Measurements from ENCODE around the gene MET. TPM values are rescaled to one million over a fixed set of nuclear protein-coding genes. Genes with fewer than 3 reads are reported as not detected.
A peak's percentile ranks its signal among the peaks of the same experiment; 100 is the strongest.

Gene MET
- total RNA-seq, 2 experiments from 2014 or later, result 0.63 to 0.91 TPM

DNA sequence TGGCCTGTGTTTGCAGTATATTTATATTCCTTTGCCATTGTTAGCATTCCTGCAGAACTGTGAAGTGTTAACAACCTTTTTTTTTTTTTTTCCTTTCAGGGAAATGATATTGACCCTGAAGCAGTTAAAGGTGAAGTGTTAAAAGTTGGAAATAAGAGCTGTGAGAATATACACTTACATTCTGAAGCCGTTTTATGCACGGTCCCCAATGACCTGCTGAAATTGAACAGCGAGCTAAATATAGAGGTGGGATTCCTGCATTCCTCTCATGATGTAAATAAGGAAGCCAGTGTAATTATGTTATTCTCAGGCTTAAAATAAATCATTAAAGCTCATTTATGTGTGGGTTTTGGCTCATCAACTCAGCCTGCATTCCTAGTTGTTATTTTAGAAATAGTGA is 97.5 kb downstream of the MET start:
- DNase-seq, result no peak
- H3K4me3 Mint-ChIP-seq, result no peak overlapping the region
- intact Hi-C loops (cut with DNase I, micrococcal nuclease), result no loop called here

DNA sequence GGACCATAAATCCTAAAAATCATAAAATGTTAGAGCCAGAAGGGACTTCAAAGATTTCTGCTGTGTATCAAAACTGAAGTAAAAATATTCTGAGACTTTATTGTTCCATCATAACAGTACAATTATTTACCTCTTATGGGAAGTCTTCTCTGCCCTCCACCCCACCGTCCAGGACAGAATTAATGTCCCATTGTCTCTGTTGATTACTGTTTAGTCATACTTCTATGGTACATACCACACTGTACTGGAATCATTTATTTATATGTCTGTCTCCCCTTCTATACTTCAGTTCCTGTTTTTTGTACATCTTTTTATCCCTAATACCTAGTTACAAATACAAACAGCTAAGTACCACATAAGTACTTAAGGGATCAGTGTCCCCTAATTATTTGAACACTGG is 98.9 kb downstream of the MET start:
- Mint-ChIP-seq H3K36me3 (ENCODE audit: low read depth) (no peaks in the 10 kb centered on the region), H3K4me1 (no peaks in the 10 kb centered on the region)

More for the DNA sequence above, 97.5 kb downstream of the MET start:
- H3K9me3 Mint-ChIP-seq (ENCODE audit: low read depth), result no peaks in the 10 kb centered on the region
- no peak overlapping the region for H3K27ac Mint-ChIP-seq
- no peaks in the 10 kb centered on the region for H3K4me1 Mint-ChIP-seq
- H3K36me3 Mint-ChIP-seq (ENCODE audit: low read depth), result no peaks in the 10 kb centered on the region
- ChIA-PET POLR2A (no interaction called here), CTCF (interaction anchor here (0.7 to 0.8 kb wide), 2 partner anchors 78 to 93 kb away, joined by 3 read pairs; no protein-coding TSS in a partner anchor)
- no peak for ATAC-seq
- peaks cover 16% of the 10 kb centered on the region for H3K27me3 Mint-ChIP-seq

DNA sequence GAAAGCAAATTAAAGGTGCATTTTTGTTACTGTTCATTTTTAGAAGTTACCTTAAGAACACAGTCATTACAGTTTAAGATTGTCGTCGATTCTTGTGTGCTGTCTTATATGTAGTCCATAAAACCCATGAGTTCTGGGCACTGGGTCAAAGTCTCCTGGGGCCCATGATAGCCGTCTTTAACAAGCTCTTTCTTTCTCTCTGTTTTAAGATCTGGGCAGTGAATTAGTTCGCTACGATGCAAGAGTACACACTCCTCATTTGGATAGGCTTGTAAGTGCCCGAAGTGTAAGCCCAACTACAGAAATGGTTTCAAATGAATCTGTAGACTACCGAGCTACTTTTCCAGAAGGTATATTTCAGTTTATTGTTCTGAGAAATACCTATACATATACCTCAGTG is 99.6 kb downstream of the MET start:
- peaks cover 16% of the 10 kb centered on the region for H3K27me3 Mint-ChIP-seq
- no peak overlapping the region for H3K27ac Mint-ChIP-seq
- no peak overlapping the region for H3K4me3 Mint-ChIP-seq
- DNase-seq (no peak), ATAC-seq (no peak)
- intact Hi-C loops (cut with DNase I, micrococcal nuclease), result no loop called here
- ChIA-PET POLR2A (no interaction called here), CTCF (interaction anchor here (0.8 kb wide), 1 partner anchor 16 kb away, joined by 3 read pairs; no protein-coding TSS in a partner anchor)
- H3K36me3 Mint-ChIP-seq (ENCODE audit: low read depth), result no peaks in the 10 kb centered on the region
- H3K4me1 Mint-ChIP-seq, result no peaks in the 10 kb centered on the region
- H3K9me3 Mint-ChIP-seq (ENCODE audit: low read depth), result no peaks in the 10 kb centered on the region

More for the DNA sequence above, 98.9 kb downstream of the MET start:
- ChIA-PET POLR2A (no interaction called here), CTCF (no interaction called here)
- H3K27ac Mint-ChIP-seq, result no peak overlapping the region
- H3K27me3 Mint-ChIP-seq, result peaks cover 16% of the 10 kb centered on the region
- no peak for DNase-seq
- ATAC-seq, result no peak
- no peaks in the 10 kb centered on the region for H3K9me3 Mint-ChIP-seq (ENCODE audit: low read depth)
- intact Hi-C loops (cut with DNase I, micrococcal nuclease), result no loop called here
- no peak overlapping the region for H3K4me3 Mint-ChIP-seq

DNA sequence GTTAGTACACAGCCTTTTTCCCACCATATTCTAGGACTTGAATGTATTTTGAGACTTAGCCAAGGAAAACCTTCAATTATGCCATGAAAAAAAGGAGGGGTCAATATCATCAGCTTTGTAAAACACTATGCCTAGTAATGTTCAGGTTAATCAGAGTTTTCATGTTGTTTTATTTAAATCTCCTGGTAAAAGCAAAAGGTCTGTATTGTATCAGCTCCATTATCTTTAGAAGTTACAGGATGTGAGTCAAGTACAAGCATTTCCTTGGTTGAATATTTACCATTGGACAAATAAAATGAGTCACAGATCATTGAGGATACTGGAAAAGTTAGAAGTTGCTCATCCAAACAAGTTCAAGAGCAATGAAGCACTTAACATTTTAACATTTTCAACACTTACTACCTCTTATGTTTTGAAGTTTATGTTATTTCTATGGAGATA is 100.4 kb downstream of the MET start:
- no peaks in the 10 kb centered on the region for H3K36me3 Mint-ChIP-seq (ENCODE audit: low read depth)
- CTCF ChIA-PET, result interaction anchor here (0.8 kb wide), 1 partner anchor 17 kb away, joined by 3 read pairs; no protein-coding TSS in a partner anchor
- no peak overlapping the region for H3K27ac Mint-ChIP-seq
- peaks cover 16% of the 10 kb centered on the region for H3K27me3 Mint-ChIP-seq
- ATAC-seq (no peak), DNase-seq (no peak)
- POLR2A ChIA-PET, result no interaction called here
- no peaks in the 10 kb centered on the region for H3K9me3 Mint-ChIP-seq (ENCODE audit: low read depth)
- intact Hi-C loops (cut with DNase I, micrococcal nuclease), result no loop called here
- H3K4me1 Mint-ChIP-seq, result no peaks in the 10 kb centered on the region
- H3K4me3 Mint-ChIP-seq, result no peak overlapping the region

DNA sequence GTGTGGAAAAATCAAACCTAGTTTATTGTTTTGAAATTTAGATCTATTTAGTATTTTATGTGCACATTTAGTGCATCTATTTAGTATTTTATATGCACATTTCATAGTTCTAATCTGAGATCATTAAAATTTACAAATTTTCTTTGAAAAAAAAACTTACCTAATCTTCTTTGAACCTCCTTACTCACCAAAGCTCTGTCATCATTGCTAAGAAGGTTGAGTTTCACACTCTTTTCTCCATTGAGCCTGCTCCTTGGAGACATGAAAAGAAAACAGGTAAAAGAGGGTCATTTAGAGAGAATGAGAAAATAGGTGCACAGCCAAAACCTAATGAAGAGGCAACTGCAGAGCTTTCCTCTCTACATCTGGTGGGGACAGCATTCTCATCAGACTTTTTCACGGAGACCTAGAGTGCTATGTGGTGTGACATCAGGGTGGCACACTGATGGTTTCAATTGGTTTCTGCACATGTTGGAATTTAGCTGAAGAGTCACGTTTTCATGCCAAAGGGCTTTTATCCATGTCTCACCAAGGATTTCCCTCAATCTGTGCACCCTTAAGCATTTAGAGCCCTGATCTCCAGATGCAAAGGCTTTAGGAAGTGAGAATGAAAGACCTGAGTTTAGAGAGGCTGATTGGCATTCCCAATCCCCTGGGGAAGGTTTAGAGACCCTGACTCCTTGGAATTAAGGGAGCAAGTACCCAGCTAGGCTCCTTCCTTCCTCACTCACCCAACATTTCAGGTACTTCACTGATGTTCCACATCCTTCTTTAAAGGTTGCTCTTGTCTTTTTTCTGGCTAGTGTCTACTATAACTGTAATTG is 101.1 kb downstream of the MET start:
- ATAC-seq (no peak), DNase-seq (no peak)
- ChIA-PET POLR2A (no interaction called here), CTCF (interaction anchor here (1.9 kb wide), 1 partner anchor 10 kb away, joined by 4 read pairs; no protein-coding TSS in a partner anchor)
- Mint-ChIP-seq H3K36me3 (ENCODE audit: low read depth) (no peaks in the 10 kb centered on the region), H3K4me1 (no peaks in the 10 kb centered on the region), H3K27me3 (peaks cover 16% of the 10 kb centered on the region), H3K9me3 (ENCODE audit: low read depth) (no peaks in the 10 kb centered on the region), H3K27ac (no peak overlapping the region), H3K4me3 (no peak overlapping the region)
- intact Hi-C loops (cut with DNase I, micrococcal nuclease), result no loop called here

DNA sequence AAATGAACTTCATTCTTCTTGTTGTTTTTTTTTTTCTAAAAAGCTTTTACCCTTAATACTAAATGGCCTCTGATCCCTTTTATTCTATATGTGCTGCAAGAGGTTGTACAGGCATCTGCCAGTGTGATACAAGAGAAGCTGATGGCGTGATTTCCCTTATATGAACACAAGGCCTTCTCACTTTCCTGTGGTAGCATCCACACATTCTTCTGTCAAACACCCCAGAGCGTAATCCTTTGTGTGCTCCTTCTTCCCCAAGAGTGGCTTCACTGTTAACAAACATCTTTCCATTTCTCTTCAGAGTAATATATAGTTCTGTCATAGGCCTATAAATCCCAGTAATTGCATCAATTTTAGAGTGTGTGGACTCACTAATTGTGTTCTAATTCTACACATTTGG is 104.0 kb downstream of the MET start:
- Mint-ChIP-seq H3K4me3 (no peak overlapping the region), H3K9me3 (ENCODE audit: low read depth) (no peaks in the 10 kb centered on the region), H3K27me3 (peaks cover 13% of the 10 kb centered on the region), H3K27ac (no peak overlapping the region), H3K36me3 (ENCODE audit: low read depth) (no peaks in the 10 kb centered on the region), H3K4me1 (no peaks in the 10 kb centered on the region)
- no peak for ATAC-seq
- ChIA-PET CTCF (interaction anchor here (1.0 to 1.1 kb wide), 2 partner anchors 20 to 145 kb away, joined by 3 read pairs; no protein-coding TSS in a partner anchor), POLR2A (no interaction called here)
- intact Hi-C loops (cut with DNase I, micrococcal nuclease), result no loop called here
- DNase-seq, result no peak

DNA sequence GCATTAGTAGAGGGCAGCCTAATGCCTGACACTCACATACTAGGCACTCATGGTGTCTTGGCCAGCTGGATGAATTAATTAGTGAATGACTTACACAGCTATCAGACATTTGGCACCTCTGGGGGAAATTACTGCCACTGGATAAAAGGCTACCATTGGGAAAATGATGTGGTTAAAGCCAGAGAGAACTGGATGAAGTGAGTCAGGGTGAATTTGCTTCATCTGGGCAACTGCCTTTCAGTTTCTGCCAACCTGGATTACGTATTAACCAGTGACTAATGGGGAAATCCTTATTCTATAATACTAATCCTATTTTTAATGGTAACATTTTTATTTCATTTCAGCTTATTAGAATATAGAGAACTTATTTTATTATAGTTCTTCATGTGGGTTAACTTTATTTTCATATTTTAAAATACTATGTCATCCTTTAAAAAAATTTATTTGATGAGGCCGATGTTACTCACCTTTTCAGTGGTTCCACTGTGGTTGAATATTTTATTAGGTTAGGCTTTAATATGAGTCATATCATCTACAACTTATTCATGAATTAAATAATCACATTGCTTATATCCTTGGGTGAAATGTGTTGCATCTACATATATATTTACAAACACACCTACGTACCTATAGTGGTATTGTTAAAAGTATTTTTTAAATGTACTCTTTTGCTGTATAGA is 104.8 kb downstream of the MET start:
- CTCF ChIA-PET, result interaction anchor here (0.6 to 1.6 kb wide), 4 partner anchors 10 to 522 kb away, joined by 3 to 4 read pairs (median 3); no protein-coding TSS in a partner anchor
- Mint-ChIP-seq H3K4me1 (no peaks in the 10 kb centered on the region), H3K27ac (no peak overlapping the region), H3K27me3 (peaks cover 17% of the 10 kb centered on the region), H3K9me3 (ENCODE audit: low read depth) (no peaks in the 10 kb centered on the region), H3K4me3 (no peak overlapping the region), H3K36me3 (ENCODE audit: low read depth) (no peaks in the 10 kb centered on the region)
- POLR2A ChIA-PET, result no interaction called here
- ATAC-seq, result peak; percentile 49
- intact Hi-C loops (cut with DNase I, micrococcal nuclease), result no loop called here
- DNase-seq, result no peak

DNA sequence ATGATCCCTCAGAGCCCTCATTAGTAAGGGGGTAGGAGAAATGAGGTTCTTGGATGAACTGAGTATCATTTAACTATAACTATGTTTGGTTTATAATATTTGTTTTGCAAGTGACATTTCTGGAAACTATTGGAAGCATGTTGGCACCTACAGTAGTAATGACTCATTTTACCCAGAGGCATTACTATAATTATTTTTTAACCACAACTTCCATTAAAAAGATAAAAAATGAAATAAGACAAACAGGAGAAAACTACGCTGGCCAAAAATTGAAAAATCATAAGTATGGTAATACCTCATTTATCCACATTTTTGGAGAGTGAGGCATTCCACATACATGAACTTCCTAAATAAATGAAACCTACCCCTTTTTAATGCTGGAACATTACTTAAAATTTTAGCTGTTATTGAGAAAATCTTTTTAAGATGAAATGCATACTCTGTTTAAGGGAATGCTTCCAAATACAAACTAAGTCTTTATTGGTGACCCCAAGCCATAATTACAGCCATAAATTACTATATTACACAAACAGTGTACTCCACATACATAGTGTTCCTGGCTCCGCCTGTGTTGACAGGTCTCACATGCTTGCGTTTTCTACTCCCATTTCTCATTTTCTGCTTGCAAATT is 105.8 kb downstream of the MET start:
- no peaks in the 10 kb centered on the region for H3K36me3 Mint-ChIP-seq (ENCODE audit: low read depth)
- ChIA-PET CTCF (interaction anchor here (0.6 to 1.6 kb wide), 2 partner anchors 9 to 523 kb away, joined by 3 to 4 read pairs; no protein-coding TSS in a partner anchor), POLR2A (no interaction called here)
- H3K9me3 Mint-ChIP-seq (ENCODE audit: low read depth), result no peaks in the 10 kb centered on the region
- DNase-seq (no peak), ATAC-seq (no peak)
- intact Hi-C loops (cut with DNase I, micrococcal nuclease), result no loop called here
- no peak overlapping the region for H3K4me3 Mint-ChIP-seq
- no peaks in the 10 kb centered on the region for H3K4me1 Mint-ChIP-seq
- H3K27ac Mint-ChIP-seq, result no peak overlapping the region
- H3K27me3 Mint-ChIP-seq, result peaks cover 17% of the 10 kb centered on the region

DNA sequence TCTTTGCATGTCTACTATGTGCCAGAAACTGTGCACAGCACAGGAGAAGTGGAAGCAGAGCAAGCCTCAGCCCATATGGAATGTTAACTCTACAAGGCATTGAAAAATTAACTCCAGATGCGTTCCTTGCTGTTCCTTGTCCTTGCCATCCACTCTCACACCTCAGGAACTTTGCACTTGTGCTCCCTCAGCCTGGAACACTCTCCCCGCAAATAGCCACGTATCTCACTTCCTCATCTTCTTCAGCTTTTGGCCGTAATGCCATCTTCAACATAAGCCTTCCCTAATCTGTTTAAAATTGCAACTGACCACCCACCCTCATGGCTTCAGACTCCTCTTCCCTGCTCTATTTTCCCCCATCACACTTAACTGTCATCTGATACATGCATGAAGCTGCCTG is 107.2 kb downstream of the MET start:
- no peaks in the 10 kb centered on the region for H3K36me3 Mint-ChIP-seq (ENCODE audit: low read depth)
- peaks cover 10% of the 10 kb centered on the region for H3K27me3 Mint-ChIP-seq
- ChIA-PET CTCF (no interaction called here), POLR2A (no interaction called here)
- intact Hi-C loops (cut with DNase I, micrococcal nuclease), result no loop called here
- ATAC-seq (no peak), DNase-seq (no peak)
- no peak overlapping the region for H3K27ac Mint-ChIP-seq
- no peaks in the 10 kb centered on the region for H3K9me3 Mint-ChIP-seq (ENCODE audit: low read depth)
- no peaks in the 10 kb centered on the region for H3K4me1 Mint-ChIP-seq
- H3K4me3 Mint-ChIP-seq, result no peak overlapping the region

DNA sequence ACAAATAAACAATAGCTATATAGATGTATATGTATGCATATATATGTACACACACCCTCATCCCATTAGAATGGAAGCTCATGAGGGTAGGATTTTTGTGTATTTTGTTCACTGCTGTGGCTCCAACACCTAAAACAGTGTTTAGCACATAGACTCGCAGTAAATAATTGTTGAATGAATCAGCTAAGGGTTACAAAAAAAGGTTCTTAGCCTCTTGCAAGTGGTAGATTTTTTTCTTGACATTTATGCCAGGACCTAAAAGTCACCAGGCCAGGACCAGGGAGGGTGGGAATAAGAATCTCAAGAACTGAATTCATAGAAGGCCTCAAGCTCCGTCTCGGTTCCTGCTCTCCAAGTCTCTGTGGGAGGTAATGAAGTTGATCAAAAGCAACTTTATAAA is 107.9 kb downstream of the MET start:
- Mint-ChIP-seq H3K36me3 (ENCODE audit: low read depth) (no peaks in the 10 kb centered on the region), H3K4me1 (no peaks in the 10 kb centered on the region), H3K27me3 (peaks cover 7% of the 10 kb centered on the region), H3K9me3 (ENCODE audit: low read depth) (no peaks in the 10 kb centered on the region), H3K27ac (no peak overlapping the region), H3K4me3 (no peak overlapping the region)
- no peak for DNase-seq
- ATAC-seq, result no peak
- POLR2A ChIA-PET, result no interaction called here
- CTCF ChIA-PET, result no interaction called here
- intact Hi-C loops (cut with DNase I, micrococcal nuclease), result no loop called here

DNA sequence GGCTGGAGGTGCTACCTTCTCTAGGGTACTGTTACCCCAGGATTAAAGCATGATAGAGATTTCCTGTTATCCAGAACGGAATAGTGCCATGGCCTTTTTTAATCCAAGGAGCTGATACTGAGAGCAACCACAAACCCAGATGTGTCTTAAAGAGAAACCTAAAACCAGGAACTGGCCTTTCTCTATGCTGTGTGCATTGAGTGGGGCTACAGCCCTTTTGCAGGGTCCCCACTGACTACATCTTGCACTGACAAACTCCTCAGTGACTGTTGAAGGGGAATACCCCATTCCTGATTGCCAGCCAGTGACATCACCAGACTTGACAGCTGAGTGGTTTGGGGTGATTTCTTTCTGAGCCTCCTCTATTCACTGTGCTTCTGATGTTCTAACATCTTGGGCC is 108.5 kb downstream of the MET start:
- intact Hi-C loops (cut with DNase I, micrococcal nuclease), result no loop called here
- peaks cover 7% of the 10 kb centered on the region for H3K27me3 Mint-ChIP-seq
- H3K9me3 Mint-ChIP-seq (ENCODE audit: low read depth), result no peaks in the 10 kb centered on the region
- H3K36me3 Mint-ChIP-seq (ENCODE audit: low read depth), result no peaks in the 10 kb centered on the region
- peak; percentile 72 for ATAC-seq
- no peaks in the 10 kb centered on the region for H3K4me1 Mint-ChIP-seq
- peak; percentile 12 for DNase-seq
- H3K4me3 Mint-ChIP-seq, result no peak overlapping the region
- H3K27ac Mint-ChIP-seq, result no peak overlapping the region
- ChIA-PET POLR2A (no interaction called here), CTCF (no interaction called here)
